WERI-Rb-1 (cell line): ENCODE measurements around the gene AGAP5.
"Not testable (repeated sequence)": the region's sequence is repeated elsewhere in the genome, so short reads cannot be mapped to it uniquely, and the experiment has no call there.

ENCODE experiments used
- DNase-seq: peaks from one replicate; pipeline ENCODE4 v3.0.0-alpha.2; 2020
- H3K27ac ChIP-seq: fragments of 250-450 bp; sonication (Bioruptor Pico); 2 replicates; pipeline ENCODE4 v1.5.1; 2020; ENCODE audit warnings: mild to moderate bottlenecking, moderate library complexity
- H3K27me3 ChIP-seq: fragments of 250-450 bp; sonication (Bioruptor Pico); 2 replicates; pipeline ENCODE4 v1.5.1; 2021; ENCODE audit warnings: mild to moderate bottlenecking, low read depth, moderate library complexity; ENCODE audit not compliant: insufficient read depth, severe bottlenecking
- H3K36me3 ChIP-seq: fragments of 250-450 bp; sonication (Bioruptor Pico); 2 replicates; pipeline ENCODE4 v1.5.1; 2020; ENCODE audit warnings: mild to moderate bottlenecking, moderate library complexity
- H3K4me3 ChIP-seq: 2 replicates; pipeline ENCODE4 v1.5.1; 2011; ENCODE audit warnings: low read depth, mild to moderate bottlenecking, control low read depth, low read length
- H3K9me3 ChIP-seq: fragments of 250-450 bp; sonication (Bioruptor Pico); 2 replicates; pipeline ENCODE4 v1.5.1; 2021; ENCODE audit warnings: mild to moderate bottlenecking, moderate library complexity; ENCODE audit not compliant: severe bottlenecking
- CTCF ChIP-seq: IDR thresholded peaks from 2 replicates; pipeline ENCODE4 v1.5.1; 2011; ENCODE audit warnings: low read depth, mild to moderate bottlenecking, control low read depth, inconsistent platforms, low read length

The AGAP5 gene

DNA sequence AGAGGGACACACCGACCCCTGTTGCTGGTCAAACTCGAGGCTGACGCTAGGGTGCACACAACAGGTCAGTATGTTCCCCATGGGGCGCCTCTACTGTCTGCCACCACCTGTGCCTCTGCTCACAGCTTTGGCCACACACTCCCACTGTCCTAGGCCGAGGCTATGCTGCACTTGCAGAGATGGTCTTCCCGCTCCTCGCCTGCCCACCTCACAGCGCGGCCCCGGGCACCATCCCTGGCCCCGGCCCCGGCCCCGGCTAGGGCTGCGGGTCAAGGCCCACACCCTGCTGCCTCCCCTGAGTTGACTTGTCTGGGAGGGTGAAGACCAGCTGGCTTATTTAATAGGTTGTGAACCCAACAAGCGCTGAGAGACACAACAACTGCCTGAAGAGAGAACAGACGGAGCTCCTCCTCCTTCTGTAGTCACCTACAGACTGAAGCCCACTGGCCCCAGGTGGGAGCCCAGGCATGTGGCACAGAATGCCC is at the start of gene AGAP5:
Gene AGAP5 (minus strand): TSS at position 435 of the 485 bp plus-strand sequence. CDS start 354 bp downstream, at position 81.
- H3K27ac ChIP-seq, DNase-seq, H3K36me3 ChIP-seq, H3K27me3 ChIP-seq, H3K4me3 ChIP-seq, H3K9me3 ChIP-seq: not testable (repeated sequence)

DNA sequence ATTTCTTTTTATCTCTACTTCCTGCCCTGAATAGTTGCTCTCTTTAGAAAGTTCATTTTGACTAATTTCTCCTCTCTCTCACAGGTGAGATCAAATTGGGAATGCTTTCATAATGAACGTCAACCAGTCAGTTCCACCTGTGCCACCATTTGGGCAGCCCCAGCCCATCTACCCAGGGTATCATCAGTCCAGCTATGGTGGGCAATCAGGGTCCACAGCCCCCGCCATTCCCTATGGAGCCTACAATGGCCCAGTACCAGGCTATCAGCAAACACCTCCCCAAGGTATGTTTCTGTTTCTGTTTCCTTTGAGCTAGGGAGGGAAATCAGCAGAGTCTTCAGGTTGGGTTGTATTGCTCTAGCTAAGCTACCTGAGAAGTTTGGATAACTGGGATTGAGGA is 48.8 kb upstream of the AGAP5 start:
- H3K9me3 ChIP-seq = no peaks in the 10 kb centered on the region
- no peak for TF ChIP-seq CTCF
- peaks cover 55% of the 10 kb centered on the region for H3K36me3 ChIP-seq
- no peak overlapping the region for H3K4me3 ChIP-seq
- no peaks in the 10 kb centered on the region for H3K27me3 ChIP-seq
- no peak overlapping the region for H3K27ac ChIP-seq
- DNase-seq = no peak

- TF ChIP-seq CTCF = no peak
- Histone ChIP-seq H3K36me3 (peaks cover 36% of the 10 kb centered on the region), H3K9me3 (no peaks in the 10 kb centered on the region), H3K27ac (peak overlapping the region; percentile 90), H3K27me3 (no peaks in the 10 kb centered on the region), H3K4me3 (peak overlapping the region; percentile 84)
- DNase-seq = peak; percentile 51
These were observed 46.7 kb upstream of the AGAP5 start for GRCh38 chr10:73744664-73744975.

DNA sequence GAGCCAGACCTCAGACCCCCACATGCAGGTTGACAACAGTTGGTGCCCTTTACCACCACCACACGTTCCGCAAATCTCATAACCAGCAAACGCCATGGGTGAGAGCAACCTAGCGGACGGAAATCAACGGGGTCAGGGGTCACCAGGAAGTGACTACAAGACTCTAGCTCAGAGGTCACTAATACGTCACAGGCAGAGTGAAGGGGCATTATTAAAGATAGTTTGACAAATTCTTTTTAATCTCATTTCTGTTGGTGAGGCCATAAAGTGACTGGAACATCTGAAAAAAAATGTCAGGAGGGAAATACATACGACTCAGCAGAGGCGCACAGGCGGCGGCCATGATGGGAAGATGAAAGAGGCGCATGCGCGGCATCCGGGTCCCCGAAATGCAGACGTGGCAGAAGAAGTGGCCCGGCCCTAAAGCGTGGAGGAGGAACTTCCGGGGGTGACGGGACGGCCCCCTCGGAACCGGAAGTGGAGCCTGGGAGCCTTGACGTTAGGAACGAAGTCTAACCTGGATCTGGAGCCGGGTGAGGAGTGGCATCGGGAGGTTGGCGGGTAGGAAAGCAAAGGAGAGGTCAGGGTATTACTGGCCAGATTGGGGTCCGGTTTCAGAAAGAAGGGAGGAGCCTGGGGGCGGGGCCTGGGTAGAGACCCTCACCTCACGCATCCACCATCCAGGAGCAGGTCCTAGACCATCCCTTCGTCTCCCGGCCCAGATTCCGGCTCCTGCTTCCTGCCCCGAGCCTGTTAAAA is 46.2 kb upstream of the AGAP5 start, which contains the start of gene SEC24C:
Gene SEC24C (plus strand): TSS at position 468 of the 759 bp plus-strand sequence. CDS start 2,461 bp downstream, outside the sequence.
- TF ChIP-seq CTCF = no peak
- Histone ChIP-seq H3K9me3 (no peaks in the 10 kb centered on the region), H3K4me3 (peak within 1 kb of the TSS; percentile 84), H3K27ac (peak within 1 kb of the TSS; percentile 90), H3K36me3 (peaks cover 32% of the 10 kb centered on the region), H3K27me3 (no peaks in the 10 kb centered on the region)
- DNase-seq = peak; percentile 96

DNA sequence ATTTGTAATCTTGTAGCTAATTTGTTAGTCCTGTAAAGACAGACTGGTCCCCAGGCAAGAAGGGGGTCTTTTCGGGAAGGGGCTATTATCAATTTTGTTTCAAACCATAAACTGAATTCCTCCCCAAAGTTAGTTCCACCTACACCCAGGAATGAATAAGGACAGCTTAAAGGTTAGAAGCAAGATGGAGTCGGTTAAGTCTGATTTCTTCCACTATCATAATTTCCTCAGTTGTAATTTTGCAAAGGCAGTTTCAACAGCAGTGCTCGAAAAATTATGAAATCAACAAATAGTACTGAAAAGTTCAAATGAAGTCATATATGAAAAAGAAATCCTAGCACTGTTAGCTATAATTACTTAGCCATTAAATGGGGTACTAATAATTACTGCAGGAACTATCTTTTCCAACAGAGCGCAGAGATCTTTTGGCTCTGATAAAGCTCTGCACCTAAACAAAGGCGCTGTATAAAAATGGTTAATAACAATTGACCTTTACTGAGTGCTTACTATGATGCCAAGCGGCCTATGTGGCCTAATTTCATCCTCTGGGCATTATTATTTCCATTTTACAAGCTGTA is 45.5 kb upstream of the AGAP5 start:
- Histone ChIP-seq H3K36me3 (peaks cover 26% of the 10 kb centered on the region), H3K9me3 (no peaks in the 10 kb centered on the region), H3K4me3 (peak overlapping the region; percentile 84), H3K27ac (peak overlapping the region; percentile 90), H3K27me3 (no peaks in the 10 kb centered on the region)
- no peak for TF ChIP-seq CTCF
- no peak for DNase-seq

DNA sequence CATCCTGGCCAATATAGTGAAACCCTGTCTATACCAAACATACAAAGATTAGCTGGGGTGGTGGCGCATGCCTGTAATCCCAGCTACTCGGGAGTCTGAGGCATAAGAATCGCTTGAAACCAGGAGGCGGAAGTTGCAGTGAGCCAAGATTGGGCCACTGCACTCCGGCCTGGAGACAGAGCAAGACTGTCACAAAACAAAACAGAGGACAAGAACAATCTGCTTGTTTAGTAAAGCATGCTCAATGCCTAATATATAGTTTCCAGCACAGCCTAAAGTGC is 44.5 kb upstream of the AGAP5 start:
- Histone ChIP-seq H3K9me3 (no peaks in the 10 kb centered on the region), H3K27ac (no peak overlapping the region), H3K27me3 (no peaks in the 10 kb centered on the region), H3K36me3 (peaks cover 19% of the 10 kb centered on the region), H3K4me3 (no peak overlapping the region)
- DNase-seq = no peak
- TF ChIP-seq CTCF = no peak

- H3K4me3 ChIP-seq, DNase-seq, H3K27me3 ChIP-seq, H3K36me3 ChIP-seq, H3K9me3 ChIP-seq, H3K27ac ChIP-seq: not testable (repeated sequence)
These were observed 42.8 kb upstream of the AGAP5 start for GRCh38 chr10:73740501-73741254.
